Neuronal stem cell (in vitro differentiated cells): ENCODE data around the gene KY.
A peak's percentile ranks its signal among the peaks of the same experiment; 100 is the strongest.

Source experiments
- DNase-seq: peaks from one replicate; pipeline ENCODE4 v3.0.0-alpha.2; 2013; ENCODE audit warnings: low spot score
- H2AFZ ChIP-seq: one replicate; pipeline ENCODE4 v1.6.1; 2013; ENCODE audit warnings: mild to moderate bottlenecking, low read length, inconsistent platforms
- H2AK5ac ChIP-seq: 2 replicates; pipeline ENCODE4 v1.6.1; 2013; ENCODE audit warnings: low read depth, mild to moderate bottlenecking, inconsistent platforms, low read length, moderate library complexity, mixed read lengths
- H2BK120ac ChIP-seq: 2 replicates; pipeline ENCODE4 v1.6.1; 2013; ENCODE audit warnings: low read depth, mild to moderate bottlenecking, inconsistent platforms, low read length, moderate library complexity, mixed read lengths
- H2BK12ac ChIP-seq: one replicate; pipeline ENCODE4 v1.6.1; 2013; ENCODE audit warnings: low read length, inconsistent platforms
- H2BK15ac ChIP-seq: 2 replicates; pipeline ENCODE4 v1.6.1; 2013; ENCODE audit warnings: mild to moderate bottlenecking, low read length, inconsistent platforms, mixed read lengths
- H2BK5ac ChIP-seq: one replicate; pipeline ENCODE4 v1.6.1; 2013; ENCODE audit warnings: inconsistent platforms, mild to moderate bottlenecking, low read length, moderate library complexity
- H3K14ac ChIP-seq: one replicate; pipeline ENCODE4 v1.6.1; 2013; ENCODE audit warnings: low read length, inconsistent platforms
- H3K18ac ChIP-seq: 2 replicates; pipeline ENCODE4 v1.6.1; 2013; ENCODE audit warnings: low read length, inconsistent platforms
- H3K23ac ChIP-seq: 2 replicates; pipeline ENCODE4 v1.6.1; 2013; ENCODE audit warnings: low read depth, mild to moderate bottlenecking, mixed read lengths, low read length, inconsistent platforms; ENCODE audit not compliant: poor library complexity
- H3K27ac ChIP-seq: replicated peaks from 3 replicates; pipeline ENCODE4 v1.5.1; 2013; ENCODE audit warnings: low read length, inconsistent platforms
- H3K27me3 ChIP-seq, 3 experiments: 2 replicates each; pipeline ENCODE4 v1.6.1; 2013; ENCODE audit warnings: low read length in 3 of 3, mild to moderate bottlenecking in 2 of 3, inconsistent platforms in 1 of 3, low read depth in 1 of 3, mixed read lengths in 1 of 3, moderate library complexity in 1 of 3; ENCODE audit not compliant: control insufficient read depth in 3 of 3, insufficient read depth in 3 of 3
- H3K36me3 ChIP-seq, 2 donors: replicated peaks in 1 of 2; 2 replicates each; pipeline ENCODE4 v1.6.1; 2013; ENCODE audit warnings: low read length in 2 of 2; ENCODE audit not compliant: control insufficient read depth in 2 of 2, insufficient read depth in 2 of 2
- H3K4ac ChIP-seq: 2 replicates; pipeline ENCODE4 v1.6.1; 2013; ENCODE audit warnings: inconsistent platforms, mild to moderate bottlenecking, low read length, moderate library complexity
- H3K4me1 ChIP-seq, 2 donors: 1 replicate in 1 of 2; 2 replicates in 1 of 2; pipeline ENCODE4 v1.6.1; 2013; ENCODE audit warnings: low read length in 2 of 2, low read depth in 1 of 2; ENCODE audit not compliant: control insufficient read depth in 2 of 2, insufficient read depth in 1 of 2
- H3K4me2 ChIP-seq: one replicate; pipeline ENCODE4 v1.6.1; 2013; ENCODE audit warnings: mild to moderate bottlenecking, low read length, inconsistent platforms; ENCODE audit not compliant: insufficient read depth, poor library complexity, severe bottlenecking
- H3K4me3 ChIP-seq, 2 donors: 2 replicates each; pipeline ENCODE4 v1.5.1; 2013; ENCODE audit warnings: low read length in 2 of 2, mild to moderate bottlenecking in 2 of 2, inconsistent platforms in 1 of 2, moderate library complexity in 1 of 2
- H3K79me1 ChIP-seq: one replicate; pipeline ENCODE4 v1.6.1; 2013; ENCODE audit warnings: low read depth, mild to moderate bottlenecking, inconsistent platforms, low read length, moderate library complexity
- H3K9ac ChIP-seq: one replicate; pipeline ENCODE4 v1.6.1; 2013; ENCODE audit warnings: mild to moderate bottlenecking, low read depth, low read length, inconsistent platforms; ENCODE audit not compliant: poor library complexity
- H3K9me3 ChIP-seq, 2 donors: replicated peaks in 1 of 2; 2 replicates each; pipeline versions ENCODE3 to v1.6.1; 2013; ENCODE audit warnings: low read length in 2 of 2, mild to moderate bottlenecking in 2 of 2, inconsistent platforms in 1 of 2, low read depth in 1 of 2, mixed read lengths in 1 of 2, moderate library complexity in 1 of 2; ENCODE audit not compliant: control insufficient read depth in 2 of 2, insufficient read depth in 1 of 2
- H4K8ac ChIP-seq: one replicate; pipeline ENCODE4 v1.6.1; 2013; ENCODE audit warnings: low read depth, mild to moderate bottlenecking, inconsistent platforms, low read length, moderate library complexity
- H4K91ac ChIP-seq: one replicate; pipeline ENCODE4 v1.6.1; 2013; ENCODE audit warnings: low read length, low read depth, mild to moderate bottlenecking, inconsistent platforms; ENCODE audit not compliant: poor library complexity
- WGBS, 2 donors: extraction: QIAGEN DNeasy Blood & Tissue Kit; methylation state at CpG; one replicate each; pipeline ENCODE4 v1.1.7; 2013; ENCODE audit warnings: missing lambda C conversion rate in 2 of 2, mixed read lengths in 1 of 2; ENCODE audit not compliant: insufficient read length in 2 of 2, insufficient replicate concordance in 1 of 2; ENCODE audit errors: extremely low coverage in 2 of 2; 5-methylcytosine and 5-hydroxymethylcytosine counted together

The KY gene

GRCh38 chr3:134608771-134609435 is 41.9 kb downstream of the KY start:
- Histone ChIP-seq H4K8ac (no peak overlapping the region), H2BK15ac (no peak overlapping the region), H2BK12ac (no peak overlapping the region), H3K4me1 (peaks cover 0 to 8% of the 10 kb centered on the region in 2 donors), H2AK5ac (peak overlapping the region; percentile 0), H3K4ac (no peak overlapping the region), H3K23ac (no peak overlapping the region), H2BK5ac (no peak overlapping the region), H3K4me3 (no peak overlapping the region), H3K14ac (peak overlapping the region; percentile 14), H3K9ac (peak overlapping the region; percentile 18), H3K9me3 (no peaks in the 10 kb centered on the region), H3K79me1 (no peaks in the 10 kb centered on the region), H2BK120ac (no peak overlapping the region), H3K27ac (no peak overlapping the region), H2AFZ (no peak overlapping the region), H3K4me2 (no peak overlapping the region), H3K36me3 (no peaks in the 10 kb centered on the region), H4K91ac (no peak overlapping the region), H3K27me3 (no peaks in the 10 kb centered on the region), H3K18ac (peak overlapping the region; percentile 35)
- no peak for DNase-seq
- no CpG with 5 or more reads among the region's 10 CpGs for WGBS, 2 donors

GRCh38 chr3:134608023-134608770 is 42.6 kb downstream of the KY start:
- no CpG with 5 or more reads among the region's 6 CpGs for WGBS, 2 donors
- H3K18ac ChIP-seq: no peak overlapping the region

GRCh38 chr3:134607054-134608022 is 43.5 kb downstream of the KY start:
- H4K91ac ChIP-seq: no peak overlapping the region
- H3K27me3 ChIP-seq: no peaks in the 10 kb centered on the region
- no peak overlapping the region for H3K4me2 ChIP-seq
- H3K9me3 ChIP-seq: no peaks in the 10 kb centered on the region
- H2BK5ac ChIP-seq: no peak overlapping the region
- no peak overlapping the region for H2AFZ ChIP-seq
- peak overlapping the region; percentile 23 for H3K18ac ChIP-seq
- no peak overlapping the region for H2AK5ac ChIP-seq
- H3K4ac ChIP-seq: no peak overlapping the region
- H3K14ac ChIP-seq: no peak overlapping the region
- no peak overlapping the region for H3K23ac ChIP-seq
- peak overlapping the region; percentile 8 for H2BK15ac ChIP-seq
- H3K9ac ChIP-seq: peak overlapping the region; percentile 22
- H3K27ac ChIP-seq: no peak overlapping the region
- no peak overlapping the region for H4K8ac ChIP-seq
- H2BK120ac ChIP-seq: no peak overlapping the region
- peaks cover 11% of the 10 kb centered on the region in 2 donors for H3K4me1 ChIP-seq
- no CpG with 5 or more reads among the region's 13 CpGs for WGBS, 2 donors
- H2BK12ac ChIP-seq: no peak overlapping the region
- DNase-seq: no peak
- no peaks in the 10 kb centered on the region for H3K79me1 ChIP-seq
- no peak overlapping the region for H3K4me3 ChIP-seq
- no peaks in the 10 kb centered on the region for H3K36me3 ChIP-seq

More at GRCh38 chr3:134608023-134608770, 42.6 kb downstream of the KY start:
- H3K79me1 ChIP-seq: no peaks in the 10 kb centered on the region
- no peak for DNase-seq
- peak overlapping the region in 1 of 2 donors; percentile 17 for H3K4me3 ChIP-seq
- H2BK5ac ChIP-seq: no peak overlapping the region
- peak overlapping the region; percentile 22 for H2AK5ac ChIP-seq
- H3K4me1 ChIP-seq: peaks cover 3 to 8% of the 10 kb centered on the region in 2 donors
- no peaks in the 10 kb centered on the region for H3K9me3 ChIP-seq
- peak overlapping the region; percentile 24 for H3K9ac ChIP-seq
- H3K14ac ChIP-seq: peak overlapping the region; percentile 43
- H3K27ac ChIP-seq: no peak overlapping the region
- no peak overlapping the region for H4K91ac ChIP-seq
- no peaks in the 10 kb centered on the region for H3K36me3 ChIP-seq
- H3K4ac ChIP-seq: no peak overlapping the region
- no peak overlapping the region for H3K4me2 ChIP-seq
- no peaks in the 10 kb centered on the region for H3K27me3 ChIP-seq
- no peak overlapping the region for H2BK12ac ChIP-seq
- no peak overlapping the region for H3K23ac ChIP-seq
- H2BK15ac ChIP-seq: peak overlapping the region; percentile 51
- no peak overlapping the region for H4K8ac ChIP-seq
- H2AFZ ChIP-seq: no peak overlapping the region
- no peak overlapping the region for H2BK120ac ChIP-seq
